ENCODE data around the gene MCTP1.
"Not testable (repeated sequence)": the region's sequence is repeated elsewhere in the genome, so short reads cannot be mapped to it uniquely, and the experiment has no call there.

Gene MCTP1

DNA sequence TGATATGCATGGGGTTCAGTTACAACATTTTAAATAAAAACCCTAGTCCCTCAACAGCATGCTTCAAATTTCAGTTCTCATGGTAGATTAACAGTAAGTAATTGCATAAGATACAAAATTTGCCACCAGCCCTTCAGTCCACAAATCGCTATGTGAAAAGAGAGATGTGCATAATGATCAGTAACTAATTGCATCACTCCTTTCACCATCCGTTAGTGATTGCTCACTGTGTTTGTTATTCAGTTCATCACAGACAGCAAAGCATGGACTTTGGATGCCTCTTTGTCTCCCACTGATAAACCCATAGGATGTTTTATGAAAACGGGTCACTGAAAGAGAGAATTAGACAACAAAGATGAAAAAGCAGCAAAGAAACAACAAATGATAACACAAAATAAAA lies 103.2 kb downstream of the MCTP1 start:
- DNase-seq, result no peak

GRCh38 chr5:95178046-95178651 lies 106.7 kb downstream of the MCTP1 start:
- DNase-seq, result no peak

GRCh38 chr5:95177456-95177855 lies 107.4 kb downstream of the MCTP1 start:
- no peak for DNase-seq

- DNase-seq, result no peak
These were observed 109.8 kb downstream of the MCTP1 start for GRCh38 chr5:95175106-95175505.

GRCh38 chr5:95172659-95173058 lies 112.2 kb downstream of the MCTP1 start:
- no peak for DNase-seq

DNA sequence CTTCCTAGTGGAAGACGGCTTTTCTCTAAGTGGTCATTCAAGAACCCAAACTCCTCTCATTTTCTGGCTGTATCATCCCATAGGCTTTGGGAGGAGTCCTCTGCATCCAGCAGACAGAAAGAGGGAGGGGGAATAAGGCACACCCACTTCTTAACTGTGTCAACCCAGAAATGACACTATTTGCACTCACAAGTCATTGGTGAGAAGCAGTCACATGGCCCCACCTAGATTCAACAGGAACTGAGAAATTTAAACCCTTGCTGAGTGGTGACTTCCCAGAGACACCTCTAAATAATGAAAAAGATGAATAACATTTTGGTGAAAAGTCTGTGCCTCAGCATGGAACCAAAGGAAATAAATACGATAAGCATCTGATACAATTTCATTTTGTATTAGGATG lies 120.0 kb downstream of the MCTP1 start:
- DNase-seq, result no peak

GRCh38 chr5:95163079-95163478 lies 121.8 kb downstream of the MCTP1 start:
- DNase-seq, result no peak

DNA sequence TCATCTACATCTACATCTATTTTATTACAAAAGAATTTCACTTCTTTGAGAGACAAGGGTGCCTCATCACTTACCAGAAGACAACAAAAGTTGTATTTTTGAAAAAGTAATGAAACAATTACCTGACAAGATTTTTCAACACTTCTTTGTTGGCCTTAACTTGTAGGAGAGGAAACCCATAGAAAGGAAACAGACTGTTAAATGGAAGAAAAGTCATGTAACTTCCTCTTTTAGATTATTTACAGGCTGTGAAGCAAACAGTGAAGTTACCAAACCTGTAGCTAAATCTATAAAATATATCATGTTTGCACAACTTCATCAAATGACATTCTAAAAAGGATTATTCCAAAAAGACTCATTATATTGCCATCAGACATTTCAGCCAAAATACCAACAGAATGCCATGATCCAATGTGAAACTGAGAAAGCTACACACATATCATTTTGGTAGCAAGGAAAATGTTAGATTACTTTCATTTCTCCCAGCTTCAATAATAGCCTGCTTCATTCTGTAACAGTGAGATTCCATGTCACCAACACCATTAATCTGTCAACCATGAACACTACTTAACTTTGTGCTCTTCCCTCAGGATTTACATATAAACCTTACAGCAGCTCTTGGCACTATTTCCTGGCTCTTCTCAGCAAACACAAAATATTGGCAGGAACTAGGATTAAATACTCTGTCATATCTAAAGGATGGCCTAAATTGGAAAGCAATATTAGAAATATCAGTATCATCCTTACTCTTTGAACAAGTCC lies 122.5 kb downstream of the MCTP1 start:
- no peak for DNase-seq

GRCh38 chr5:95159603-95160002 lies 125.3 kb downstream of the MCTP1 start:
- DNase-seq, result no peak

DNA sequence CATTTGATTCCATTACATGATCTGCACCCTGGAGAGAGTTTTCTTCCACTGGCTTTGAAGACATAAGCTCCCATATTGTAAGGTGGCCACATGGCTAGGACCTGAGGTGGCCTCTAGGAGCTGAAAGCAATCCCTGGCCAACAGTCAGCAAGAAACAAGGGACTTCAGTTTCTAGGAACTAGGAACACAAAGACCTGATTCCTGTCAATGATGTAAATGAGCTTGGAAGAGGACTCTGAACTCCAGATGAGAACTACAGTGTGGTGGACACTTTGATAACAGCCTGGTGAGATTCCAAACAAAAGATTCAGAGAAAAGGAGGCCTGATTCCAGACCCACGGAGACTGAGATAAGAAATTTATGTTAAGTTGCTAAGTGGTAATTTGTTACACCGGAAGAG lies 129.0 kb downstream of the MCTP1 start:
- DNase-seq, result no peak

DNA sequence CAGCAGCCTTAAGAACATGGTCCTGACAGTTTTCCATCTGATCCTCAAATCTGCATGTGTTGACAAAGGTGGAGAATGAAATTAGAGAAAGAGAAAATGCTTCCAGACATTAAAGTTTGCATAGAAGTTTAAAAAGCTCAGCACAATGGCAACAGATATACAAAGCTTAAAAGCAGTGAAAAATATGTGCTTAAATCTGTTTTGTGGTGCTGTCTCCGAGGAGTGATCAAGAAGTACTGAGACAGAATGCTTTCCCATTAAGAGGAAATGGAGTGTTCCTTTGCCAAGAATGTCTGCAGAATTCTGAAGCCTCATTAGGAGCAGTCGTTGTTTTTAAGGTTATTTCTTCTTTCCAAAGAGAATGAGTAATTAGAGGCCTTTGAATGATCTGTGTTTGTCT lies 131.4 kb downstream of the MCTP1 start:
- no peak for DNase-seq

- DNase-seq, result no peak
These were observed 132.4 kb downstream of the MCTP1 start for GRCh38 chr5:95152535-95152934.

- DNase-seq, result no peak
These were observed 132.8 kb downstream of the MCTP1 start for GRCh38 chr5:95152131-95152530.

GRCh38 chr5:95151694-95152093 lies 133.2 kb downstream of the MCTP1 start:
- DNase-seq, result no peak

DNA sequence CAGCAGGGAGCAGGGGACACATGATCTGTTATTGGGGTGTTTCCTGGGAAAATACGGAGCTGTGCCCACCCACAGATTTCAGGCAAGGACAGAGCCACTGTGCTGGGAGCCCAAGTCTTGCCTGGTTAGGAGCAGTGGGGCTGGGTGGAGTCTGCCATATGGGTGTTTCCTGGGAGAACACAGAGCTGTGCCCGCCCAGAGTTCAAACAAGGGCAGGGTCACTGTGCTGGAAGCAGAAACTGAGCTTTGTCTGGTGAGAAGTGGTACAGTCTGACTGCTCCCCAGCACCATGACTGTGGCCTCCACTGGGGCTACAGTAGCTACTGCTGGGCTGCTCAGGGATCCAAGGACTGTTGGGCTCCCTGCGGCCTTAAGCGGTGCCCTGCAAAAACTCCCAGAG lies 135.5 kb downstream of the MCTP1 start:
- no peak for DNase-seq

DNA sequence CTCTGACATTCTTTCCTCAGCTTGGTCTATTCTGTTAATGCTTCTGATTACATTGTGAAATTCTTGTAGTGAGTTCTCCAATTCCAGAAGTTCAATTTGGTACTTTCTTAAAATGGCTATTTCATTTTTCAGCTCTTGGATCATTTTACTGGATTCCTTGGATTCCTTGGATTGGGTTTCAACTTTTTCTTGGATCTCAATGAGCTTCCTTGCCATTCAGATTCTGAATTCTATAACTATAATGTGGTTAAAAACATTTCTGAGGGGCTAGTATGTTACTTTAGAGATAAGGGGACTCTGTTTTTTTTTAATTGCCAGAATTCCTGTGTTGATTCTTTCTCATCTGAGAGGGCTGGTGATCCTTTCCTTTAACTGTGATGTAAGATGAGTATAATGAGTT lies 136.4 kb downstream of the MCTP1 start:
- DNase-seq, result no peak

- DNase-seq, result not testable (repeated sequence)
These were observed 141.0 kb downstream of the MCTP1 start for GRCh38 chr5:95143858-95144257.

GRCh38 chr5:95142145-95142544 lies 142.7 kb downstream of the MCTP1 start:
- DNase-seq, result no peak

DNA sequence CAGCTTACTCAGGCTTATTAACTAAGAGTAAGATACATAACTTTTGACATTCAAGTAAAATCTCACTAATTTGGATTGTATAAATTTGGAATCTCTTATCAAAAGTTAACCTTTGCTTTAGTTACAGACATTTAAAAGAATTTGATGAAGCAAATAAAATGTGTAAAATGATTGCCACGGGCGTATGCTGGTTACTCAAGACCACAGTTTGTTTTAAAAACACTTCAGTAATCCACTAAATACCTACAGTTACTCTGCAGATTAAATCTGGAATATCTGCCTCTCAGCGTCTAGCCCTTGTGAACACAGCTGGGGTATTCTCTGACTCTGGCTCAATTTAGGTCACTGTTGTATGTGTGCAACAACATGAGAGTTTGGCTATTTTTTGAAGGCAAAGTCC lies 143.8 kb downstream of the MCTP1 start:
- no peak for DNase-seq

DNA sequence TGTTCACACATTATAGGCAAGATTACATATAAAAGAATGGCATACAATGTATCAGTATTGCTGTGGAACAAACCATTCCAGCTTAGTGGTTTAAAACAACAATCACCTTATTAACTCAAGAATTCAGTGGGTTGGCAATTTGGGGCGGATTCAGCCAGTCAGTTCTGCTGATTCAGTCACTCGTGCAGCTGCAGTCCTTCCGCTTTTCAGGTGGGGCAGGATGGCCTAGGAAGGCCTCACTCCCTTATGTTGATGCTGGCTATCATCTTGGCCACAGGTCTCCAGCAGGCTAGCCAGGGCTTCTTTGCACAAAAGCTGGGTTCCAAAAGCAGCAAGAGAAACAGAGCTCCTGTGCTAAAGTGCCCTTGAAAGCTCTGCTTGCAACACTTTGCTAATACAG lies 150.6 kb downstream of the MCTP1 start:
- no peak for DNase-seq

- DNase-seq, result no peak
These were observed 152.8 kb downstream of the MCTP1 start for GRCh38 chr5:95132096-95132495.

DNA sequence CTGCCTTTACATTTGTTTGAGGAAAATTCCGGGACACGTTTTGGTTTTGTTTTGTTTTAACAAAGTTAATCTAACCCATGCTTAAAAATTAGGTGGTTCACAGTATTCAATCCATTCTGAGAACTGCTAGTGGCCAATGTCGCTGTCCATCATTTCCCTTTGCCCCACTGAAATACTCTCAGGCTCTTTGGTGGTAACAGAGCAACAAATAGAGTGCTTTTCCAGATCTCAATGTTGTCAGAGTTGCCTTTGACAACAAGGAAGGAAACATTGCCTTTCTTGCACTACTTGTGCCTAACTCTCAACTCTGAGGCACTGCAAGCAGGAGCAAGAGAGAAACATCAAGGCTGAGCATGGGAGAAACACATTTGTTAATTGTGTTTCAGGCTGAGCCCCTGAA lies 154.0 kb downstream of the MCTP1 start:
- DNase-seq, result no peak

- no peak for DNase-seq
These were observed 160.2 kb downstream of the MCTP1 start for GRCh38 chr5:95124731-95125130.

- DNase-seq, result no peak
These were observed 160.8 kb downstream of the MCTP1 start for GRCh38 chr5:95124101-95124500.

Data from right kidney (tissue), 1 donor.